Measurements from ENCODE around the gene ONECUT3.
"Not testable (repeated sequence)": the region's sequence is repeated elsewhere in the genome, so short reads cannot be mapped to it uniquely, and the experiment has no call there.

ONECUT3 gene

GRCh38 chr19:1794424-1795172, 41.3 kb downstream of the ONECUT3 start:
- DNase-seq (ENCODE audit: low read depth), result no peak

GRCh38 chr19:1796395-1797142, 43.3 kb downstream of the ONECUT3 start:
- no peak for DNase-seq (ENCODE audit: low read depth)

- not testable (repeated sequence) for DNase-seq (ENCODE audit: low read depth)
These were observed 44.0 kb downstream of the ONECUT3 start for GRCh38 chr19:1797313-1797712.

- DNase-seq (ENCODE audit: low read depth), result no peak
These were observed 46.5 kb downstream of the ONECUT3 start for GRCh38 chr19:1799695-1800342.

GRCh38 chr19:1804858-1805257, 51.6 kb downstream of the ONECUT3 start:
- no peak for DNase-seq (ENCODE audit: low read depth)

GRCh38 chr19:1805401-1806183, 52.3 kb downstream of the ONECUT3 start:
- no peak for DNase-seq (ENCODE audit: low read depth)

GRCh38 chr19:1806184-1807029, 53.1 kb downstream of the ONECUT3 start:
- no peak for DNase-seq (ENCODE audit: low read depth)

GRCh38 chr19:1807030-1807694, 53.9 kb downstream of the ONECUT3 start:
- no peak for DNase-seq (ENCODE audit: low read depth)

- no peak for DNase-seq (ENCODE audit: low read depth)
These were observed 54.5 kb downstream of the ONECUT3 start for GRCh38 chr19:1807695-1808394.

- no peak for DNase-seq (ENCODE audit: low read depth)
These were observed 55.1 kb downstream of the ONECUT3 start for GRCh38 chr19:1808395-1808731.

- DNase-seq (ENCODE audit: low read depth), result no peak
These were observed 56.4 kb downstream of the ONECUT3 start for GRCh38 chr19:1809678-1810077.

GRCh38 chr19:1810439-1811160, 57.3 kb downstream of the ONECUT3 start:
- no peak for DNase-seq (ENCODE audit: low read depth)

- no peak for DNase-seq (ENCODE audit: low read depth)
These were observed 58.2 kb downstream of the ONECUT3 start for GRCh38 chr19:1811472-1811894.

- DNase-seq (ENCODE audit: low read depth), result peak; percentile 57
These were observed 58.7 kb downstream of the ONECUT3 start, which contains the start of gene ATP8B3 for GRCh38 chr19:1811942-1812425. Gene ATP8B3 (minus strand): TSS chr19:1812276. CDS start chr19:1811736, 540 bp downstream.

- DNase-seq (ENCODE audit: low read depth), result peak; percentile 60
These were observed 59.3 kb downstream of the ONECUT3 start for GRCh38 chr19:1812426-1813191.

GRCh38 chr19:1813192-1814182, 60.2 kb downstream of the ONECUT3 start:
- no peak for DNase-seq (ENCODE audit: low read depth)

GRCh38 chr19:1814391-1814790, 61.1 kb downstream of the ONECUT3 start:
- DNase-seq (ENCODE audit: low read depth), result no peak
